ENCODE measurements around the gene GRB10.
A peak's percentile ranks its signal among the peaks of the same experiment; 100 is the strongest.

The GRB10 gene

GRCh38 chr7:50661345-50662040, 121.2 kb downstream of the GRB10 start:
- Mint-ChIP-seq H3K27ac (no peak overlapping the region), H3K4me1 (peaks cover 40% of the 10 kb centered on the region), H3K9me3 (no peaks in the 10 kb centered on the region), H3K4me3 (peak overlapping the region; percentile 51), H3K27me3 (no peaks in the 10 kb centered on the region), H3K36me3 (no peaks in the 10 kb centered on the region)

DNA sequence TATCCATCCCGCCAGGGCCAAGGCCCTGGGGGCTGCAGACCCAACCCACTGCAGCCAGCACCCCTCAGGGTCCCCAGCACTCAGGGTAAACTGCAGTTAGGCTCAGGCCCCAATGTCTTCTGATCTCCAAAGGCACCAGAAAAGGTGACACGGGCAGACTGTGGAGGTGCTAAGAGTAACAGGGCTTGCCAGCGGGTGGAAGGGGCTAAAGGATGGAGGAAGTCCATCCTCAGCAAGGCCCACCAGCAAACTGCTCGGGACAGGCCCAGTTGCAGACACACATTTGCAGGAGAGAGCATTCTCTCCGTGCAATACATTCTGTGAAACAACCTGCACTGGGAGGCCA, 121.9 kb downstream of the GRB10 start:
- H3K4me1 Mint-ChIP-seq, result peaks cover 40% of the 10 kb centered on the region
- no peaks in the 10 kb centered on the region for H3K9me3 Mint-ChIP-seq
- H3K27me3 Mint-ChIP-seq, result no peaks in the 10 kb centered on the region
- H3K4me3 Mint-ChIP-seq, result peak overlapping the region; percentile 81
- H3K36me3 Mint-ChIP-seq, result no peaks in the 10 kb centered on the region
- no peak overlapping the region for H3K27ac Mint-ChIP-seq

GRCh38 chr7:50660040-50660829, 122.5 kb downstream of the GRB10 start:
- Mint-ChIP-seq H3K4me1 (peaks cover 40% of the 10 kb centered on the region), H3K27ac (peak overlapping the region; percentile 91), H3K4me3 (peak overlapping the region; percentile 81)

GRCh38 chr7:50659329-50659965, 123.2 kb downstream of the GRB10 start:
- H3K27ac Mint-ChIP-seq, result no peak overlapping the region
- peaks cover 40% of the 10 kb centered on the region for H3K4me1 Mint-ChIP-seq
- no peaks in the 10 kb centered on the region for H3K27me3 Mint-ChIP-seq
- H3K4me3 Mint-ChIP-seq, result peak overlapping the region; percentile 81
- no peaks in the 10 kb centered on the region for H3K9me3 Mint-ChIP-seq
- no peaks in the 10 kb centered on the region for H3K36me3 Mint-ChIP-seq

More at GRCh38 chr7:50660040-50660829, 122.5 kb downstream of the GRB10 start:
- Mint-ChIP-seq H3K9me3 (no peaks in the 10 kb centered on the region), H3K27me3 (no peaks in the 10 kb centered on the region), H3K36me3 (no peaks in the 10 kb centered on the region)

GRCh38 chr7:50658696-50659095, 124.0 kb downstream of the GRB10 start:
- Mint-ChIP-seq H3K4me3 (no peak overlapping the region), H3K4me1 (peaks cover 40% of the 10 kb centered on the region), H3K36me3 (no peaks in the 10 kb centered on the region), H3K27me3 (no peaks in the 10 kb centered on the region), H3K9me3 (no peaks in the 10 kb centered on the region), H3K27ac (no peak overlapping the region)

GRCh38 chr7:50657912-50658311, 124.8 kb downstream of the GRB10 start:
- no peaks in the 10 kb centered on the region for H3K27me3 Mint-ChIP-seq
- H3K36me3 Mint-ChIP-seq, result no peaks in the 10 kb centered on the region
- H3K27ac Mint-ChIP-seq, result no peak overlapping the region
- H3K4me1 Mint-ChIP-seq, result peaks cover 34% of the 10 kb centered on the region
- no peaks in the 10 kb centered on the region for H3K9me3 Mint-ChIP-seq
- no peak overlapping the region for H3K4me3 Mint-ChIP-seq

GRCh38 chr7:50657341-50657873, 125.3 kb downstream of the GRB10 start:
- no peak overlapping the region for H3K4me3 Mint-ChIP-seq
- no peaks in the 10 kb centered on the region for H3K9me3 Mint-ChIP-seq
- H3K27ac Mint-ChIP-seq, result no peak overlapping the region
- H3K4me1 Mint-ChIP-seq, result peaks cover 29% of the 10 kb centered on the region
- no peaks in the 10 kb centered on the region for H3K27me3 Mint-ChIP-seq
- no peaks in the 10 kb centered on the region for H3K36me3 Mint-ChIP-seq

- H3K4me1 Mint-ChIP-seq, result peaks cover 18% of the 10 kb centered on the region
- no peak overlapping the region for H3K4me3 Mint-ChIP-seq
- H3K27me3 Mint-ChIP-seq, result no peaks in the 10 kb centered on the region
- H3K36me3 Mint-ChIP-seq, result no peaks in the 10 kb centered on the region
- H3K9me3 Mint-ChIP-seq, result no peaks in the 10 kb centered on the region
- no peak overlapping the region for H3K27ac Mint-ChIP-seq
Observed at GRCh38 chr7:50656141-50656895, 126.4 kb downstream of the GRB10 start.

DNA sequence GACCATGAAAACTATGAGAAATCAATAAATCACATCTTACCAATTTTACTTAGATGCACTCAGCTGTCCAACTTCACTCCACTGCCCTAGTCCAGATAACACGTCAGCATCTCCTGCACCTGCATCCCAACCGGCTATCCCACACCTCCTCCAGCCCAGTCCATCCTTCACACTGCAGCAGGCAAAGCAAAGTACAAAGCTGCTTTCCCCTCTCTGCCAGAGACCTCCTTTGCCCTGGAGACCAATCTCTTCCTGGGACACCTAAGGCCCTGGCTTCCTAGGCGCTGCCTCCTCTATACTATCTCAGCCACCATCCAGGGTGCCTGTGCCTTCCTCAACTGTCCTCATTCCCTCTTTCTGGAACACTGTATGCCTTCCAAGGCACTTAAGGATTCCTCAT, 127.2 kb downstream of the GRB10 start:
- H3K4me1 Mint-ChIP-seq, result peaks cover 10% of the 10 kb centered on the region
- no peaks in the 10 kb centered on the region for H3K27me3 Mint-ChIP-seq

DNA sequence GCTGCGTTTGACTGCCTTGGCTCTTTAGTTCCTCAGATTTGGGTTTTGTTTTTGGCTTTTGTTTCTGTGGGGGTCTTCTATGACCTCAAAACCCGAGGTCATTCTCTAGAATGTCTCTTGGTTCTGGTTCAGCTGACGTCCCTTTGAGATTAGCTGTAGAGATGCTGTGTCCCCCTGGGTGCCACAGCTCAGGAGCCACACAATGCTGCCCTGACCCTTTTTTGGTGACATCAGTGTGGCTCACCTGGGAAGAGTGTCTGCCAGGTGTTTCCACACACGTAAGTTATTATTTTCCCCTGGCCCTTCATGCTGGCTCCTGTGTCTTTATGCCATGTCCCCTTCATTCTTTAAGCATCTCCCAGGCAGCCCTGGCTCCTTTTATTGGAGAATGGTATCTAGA, 127.7 kb downstream of the GRB10 start:
- no peak overlapping the region for H3K27ac Mint-ChIP-seq
- no peak overlapping the region for H3K4me3 Mint-ChIP-seq
- H3K27me3 Mint-ChIP-seq, result no peaks in the 10 kb centered on the region
- peaks cover 5% of the 10 kb centered on the region for H3K4me1 Mint-ChIP-seq
- no peaks in the 10 kb centered on the region for H3K36me3 Mint-ChIP-seq
- no peaks in the 10 kb centered on the region for H3K9me3 Mint-ChIP-seq

More for the DNA sequence above, 127.2 kb downstream of the GRB10 start:
- Mint-ChIP-seq H3K36me3 (no peaks in the 10 kb centered on the region), H3K27ac (no peak overlapping the region), H3K9me3 (no peaks in the 10 kb centered on the region), H3K4me3 (no peak overlapping the region)

DNA sequence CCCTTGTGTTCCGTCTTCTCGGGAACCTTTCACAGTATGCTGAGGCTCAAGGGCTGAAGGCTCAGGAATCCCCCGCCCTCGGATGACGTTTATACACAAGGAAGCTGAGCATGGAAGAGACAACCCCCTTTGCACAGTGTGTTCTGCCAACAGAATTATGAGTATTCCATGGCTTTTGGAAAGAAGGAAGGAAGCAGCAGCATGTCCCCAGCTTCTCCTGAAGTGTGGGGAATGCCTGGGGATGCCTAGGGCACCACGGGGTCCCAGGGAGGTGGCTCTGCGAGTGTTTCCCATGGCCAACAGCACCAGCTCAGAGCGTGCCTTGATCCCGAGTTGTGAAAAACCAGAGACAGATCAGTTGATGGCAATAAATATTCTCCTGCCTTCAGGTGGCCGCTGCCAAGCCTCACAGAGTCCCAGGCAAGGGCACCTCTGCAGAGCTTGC, 128.7 kb downstream of the GRB10 start:
- H3K27me3 Mint-ChIP-seq, result no peaks in the 10 kb centered on the region
- H3K27ac Mint-ChIP-seq, result no peak overlapping the region
- no peaks in the 10 kb centered on the region for H3K36me3 Mint-ChIP-seq
- H3K4me1 Mint-ChIP-seq, result no peaks in the 10 kb centered on the region
- no peaks in the 10 kb centered on the region for H3K9me3 Mint-ChIP-seq
- no peak overlapping the region for H3K4me3 Mint-ChIP-seq

DNA sequence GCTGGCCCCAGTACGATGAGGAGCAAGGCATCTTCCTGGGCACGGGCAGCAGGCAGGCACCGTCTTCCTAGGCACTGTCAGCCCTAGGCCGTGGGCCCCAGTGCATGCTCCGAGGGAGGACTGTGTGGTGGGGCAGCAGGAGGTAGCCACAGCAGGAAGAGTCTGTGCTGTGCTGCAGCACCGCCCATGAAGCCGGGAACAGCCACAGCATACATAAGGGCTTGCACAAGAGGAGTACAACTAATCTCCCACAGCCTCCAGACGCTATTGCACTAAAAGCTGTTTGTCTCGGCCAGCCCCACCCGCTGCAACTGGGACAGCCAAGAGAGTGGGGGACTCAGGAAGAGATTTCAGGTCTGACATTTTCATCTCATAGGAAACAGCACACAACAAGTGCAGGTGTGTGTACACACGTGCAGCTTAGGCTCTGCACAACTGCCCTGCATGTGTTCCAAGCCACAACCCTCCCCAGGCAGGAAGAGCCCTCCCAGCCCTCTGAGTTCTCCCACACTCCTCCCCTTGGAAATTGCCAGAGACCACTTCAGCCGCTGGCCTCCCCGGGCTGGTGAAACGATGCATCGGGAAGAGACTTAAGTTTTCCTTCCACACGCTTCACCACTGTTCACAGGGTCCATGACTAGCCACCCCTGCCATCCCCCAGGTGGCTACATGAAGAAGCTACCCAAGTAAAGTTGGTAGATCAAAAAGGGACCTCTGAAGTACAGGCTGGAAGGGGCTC, 129.4 kb downstream of the GRB10 start:
- Mint-ChIP-seq H3K36me3 (no peaks in the 10 kb centered on the region), H3K9me3 (no peaks in the 10 kb centered on the region), H3K4me1 (no peaks in the 10 kb centered on the region), H3K27me3 (no peaks in the 10 kb centered on the region), H3K4me3 (no peak overlapping the region), H3K27ac (no peak overlapping the region)

DNA sequence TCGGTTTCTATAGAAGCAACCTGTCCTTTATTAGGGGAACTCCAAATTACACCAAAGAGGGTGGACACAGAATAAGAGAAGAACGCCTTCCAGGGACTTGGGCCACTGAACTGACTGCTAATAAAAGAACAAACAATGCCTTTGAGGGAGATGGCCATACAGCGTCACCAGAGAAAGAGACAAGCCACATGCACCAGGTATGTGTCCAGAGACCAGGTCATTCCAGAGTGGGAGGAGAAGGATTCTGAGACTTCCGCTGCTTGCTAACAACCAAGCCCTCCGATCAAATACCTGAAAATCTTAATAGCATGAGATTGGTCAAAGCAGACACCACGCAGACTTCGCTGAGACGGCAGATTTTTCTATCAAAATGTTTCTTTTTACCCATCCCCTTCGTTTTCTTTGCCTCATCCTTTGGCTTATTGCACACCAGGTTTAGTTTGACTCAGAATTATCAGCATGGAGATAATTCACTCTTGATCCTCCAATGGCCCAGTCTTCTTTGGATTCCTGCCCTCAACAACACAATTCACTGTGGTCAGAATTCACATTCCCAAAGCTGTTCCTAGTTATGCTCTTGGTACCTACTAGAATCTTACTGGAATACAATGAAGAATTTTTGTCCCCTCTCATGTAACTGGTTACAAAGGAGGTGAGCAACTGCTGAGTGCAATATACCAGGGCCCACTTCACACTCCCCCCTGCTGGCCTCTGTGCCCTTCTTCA, 130.1 kb downstream of the GRB10 start:
- Mint-ChIP-seq H3K4me3 (no peak overlapping the region), H3K4me1 (no peaks in the 10 kb centered on the region), H3K27me3 (no peaks in the 10 kb centered on the region), H3K9me3 (no peaks in the 10 kb centered on the region), H3K27ac (no peak overlapping the region), H3K36me3 (peaks cover 1% of the 10 kb centered on the region)

- Mint-ChIP-seq H3K4me3 (no peak overlapping the region), H3K27me3 (no peaks in the 10 kb centered on the region)
Observed at GRCh38 chr7:50651271-50651989, 131.3 kb downstream of the GRB10 start.

More at GRCh38 chr7:50651271-50651989, 131.3 kb downstream of the GRB10 start:
- Mint-ChIP-seq H3K27ac (no peak overlapping the region), H3K36me3 (peaks cover 1% of the 10 kb centered on the region), H3K4me1 (no peaks in the 10 kb centered on the region), H3K9me3 (no peaks in the 10 kb centered on the region)

Data from activated naive CD4-positive, alpha-beta T cell treated with anti-CD3 and anti-CD28 coated beads, Interleukin-2, amount 50 U/mL, for 24 hours (primary cell).